Esophagus muscularis mucosa (tissue), 4 donors: ENCODE data around the gene CNDP1. TPM values are rescaled to one million over a fixed set of nuclear protein-coding genes. Genes with fewer than 3 reads are reported as not detected.

ENCODE experiments used
- DNase-seq: peaks from one replicate; pipeline ENCODE4 v3.0.0-alpha.2; 2017; ENCODE audit errors: extremely low spot score
- H3K27ac ChIP-seq, 4 donors: fragments of 200-600 bp; sonication (generic); replicated peaks in 1 of 4; 1 replicate in 3 of 4; 2 replicates in 1 of 4; pipeline ENCODE4 v1.5.1; 2016 to 2019; ENCODE audit warnings: mild to moderate bottlenecking in 1 of 4
- H3K27me3 ChIP-seq, 4 donors: fragments of 200-600 bp; sonication (generic); one replicate each; pipeline versions ENCODE4 v1.5.1 to v1.6.0; 2016 to 2019
- H3K36me3 ChIP-seq, 4 donors: fragments of 200-600 bp; sonication (generic); one replicate each; pipeline ENCODE4 v1.5.1; 2016 to 2019
- H3K4me1 ChIP-seq, 4 donors: fragments of 200-600 bp; sonication (generic); one replicate each; pipeline ENCODE4 v1.5.1; 2016 to 2019
- H3K4me3 ChIP-seq, 4 donors: fragments of 200-600 bp; sonication (generic); 1 replicate in 2 of 4; 2 replicates in 2 of 4; pipeline ENCODE4 v1.5.1; 2016 to 2019; ENCODE audit warnings: mild to moderate bottlenecking in 4 of 4, moderate library complexity in 1 of 4
- H3K9me3 ChIP-seq, 4 donors: fragments of 200-600 bp; sonication (generic); 1 replicate in 3 of 4; 2 replicates in 1 of 4; pipeline ENCODE4 v1.5.1; 2016 to 2019
- CTCF ChIP-seq, 3 experiments: fragments of 200-600 bp in 2 of 3; fragments of 450-650 bp in 1 of 3; sonication (generic) in 2 of 3; IDR thresholded peaks; one replicate each; pipeline ENCODE4 v1.5.1; 2017 to 2019; ENCODE audit warnings: antibody characterized with exemption in 3 of 3, mild to moderate bottlenecking in 2 of 3, moderate library complexity in 1 of 3
- EP300 ChIP-seq: sonication (generic); formaldehyde crosslinking; IDR thresholded peaks from one replicate; pipeline ENCODE4 v1.6.1; 2017; ENCODE audit warnings: antibody characterized with exemption
- POLR2A ChIP-seq: fragments of 450-650 bp; IDR thresholded peaks from one replicate; pipeline ENCODE4 v1.6.1; 2017; ENCODE audit warnings: antibody characterized with exemption, moderate library complexity, mild to moderate bottlenecking, low read depth
- POLR2AphosphoS5 ChIP-seq, 2 donors: sonication (generic); formaldehyde crosslinking; IDR thresholded peaks; one replicate each; pipeline ENCODE4 v1.6.1; 2017; ENCODE audit warnings: antibody characterized with exemption in 2 of 2
- WGBS: methylation state at CpG from one replicate; pipeline ENCODE4 v1.1.5; 2018; 5-methylcytosine and 5-hydroxymethylcytosine counted together
- intact Hi-C: fragments of 100-400 bp; cut with DNase I; formaldehyde crosslinking; loops from one replicate; pipeline ENCODE4 v1.15.1; 2023
- total RNA-seq, 4 donors: library from RNA; depleted of rRNA; stranded (reverse); fragments of >200 nt; gene quantifications; one replicate each; pipeline versions ENCODE4 v1.1.0 to v1.2.1, GENCODE V29; 2016

Gene CNDP1
- total RNA-seq, 4 donors from 2014 or later = not detected

- no peak for TF ChIP-seq POLR2A
- TF ChIP-seq POLR2AphosphoS5 (IDR thresholded peaks at IDR 0.05) = no peak
- no peak for TF ChIP-seq EP300
- no peak for TF ChIP-seq CTCF (IDR thresholded peaks at IDR 0.05)
- no peak for DNase-seq
- WGBS = 87% methylated on average over 9 of the region's 9 CpGs
- intact Hi-C loops = no loop called here
- Histone ChIP-seq H3K27ac (no peak overlapping the region), H3K4me3 (no peak overlapping the region), H3K36me3 (no peaks in the 10 kb centered on the region), H3K9me3 (no peaks in the 10 kb centered on the region), H3K27me3 (no peaks in the 10 kb centered on the region), H3K4me1 (peaks cover 0 to 7% (median 5%) of the 10 kb centered on the region in 4 donors)
These were observed 87.8 kb downstream of the CNDP1 start for GRCh38 chr18:74622072-74622471.

GRCh38 chr18:74623047-74623816, 88.9 kb downstream of the CNDP1 start:
- WGBS = 67% methylated on average over 24 of the region's 24 CpGs
- Histone ChIP-seq H3K27ac (no peak overlapping the region), H3K4me3 (no peak overlapping the region), H3K36me3 (no peaks in the 10 kb centered on the region), H3K4me1 (peaks cover 0 to 7% (median 5%) of the 10 kb centered on the region in 4 donors), H3K9me3 (no peaks in the 10 kb centered on the region), H3K27me3 (no peaks in the 10 kb centered on the region)
- TF ChIP-seq POLR2A (no peak), POLR2AphosphoS5 (IDR thresholded peaks at IDR 0.05) (no peak), CTCF (IDR thresholded peaks at IDR 0.05) (peak; percentile 24 to 47 (median 37))
- DNase-seq = no peak
- intact Hi-C loops = no loop called here

GRCh38 chr18:74624466-74624865, 90.2 kb downstream of the CNDP1 start:
- 89% methylated on average over 8 of the region's 8 CpGs for WGBS
- no peak overlapping the region for H3K4me3 ChIP-seq
- H3K4me1 ChIP-seq = peaks cover 0 to 7% (median 5%) of the 10 kb centered on the region in 4 donors
- no peak for DNase-seq
- H3K36me3 ChIP-seq = no peaks in the 10 kb centered on the region
- TF ChIP-seq POLR2A = no peak
- no peak for TF ChIP-seq CTCF (IDR thresholded peaks at IDR 0.05)
- no peak for TF ChIP-seq POLR2AphosphoS5 (IDR thresholded peaks at IDR 0.05)
- no peak for TF ChIP-seq EP300
- no peaks in the 10 kb centered on the region for H3K27me3 ChIP-seq
- H3K9me3 ChIP-seq = no peaks in the 10 kb centered on the region
- intact Hi-C loops = no loop called here
- H3K27ac ChIP-seq = no peak overlapping the region

- H3K9me3 ChIP-seq = no peaks in the 10 kb centered on the region
- no peak for DNase-seq
- no peak overlapping the region for H3K27ac ChIP-seq
- H3K27me3 ChIP-seq = no peaks in the 10 kb centered on the region
- intact Hi-C loops = no loop called here
- H3K4me1 ChIP-seq = peaks cover 0 to 7% (median 5%) of the 10 kb centered on the region in 4 donors
- H3K36me3 ChIP-seq = no peaks in the 10 kb centered on the region
- no peak overlapping the region for H3K4me3 ChIP-seq
- WGBS = 85% methylated on average over 5 of the region's 5 CpGs
- TF ChIP-seq EP300 (no peak), CTCF (IDR thresholded peaks at IDR 0.05) (no peak), POLR2A (no peak), POLR2AphosphoS5 (IDR thresholded peaks at IDR 0.05) (no peak)
These were observed 90.9 kb downstream of the CNDP1 start for GRCh38 chr18:74625157-74625556.
